GM21717 (cell line): ENCODE measurements around the gene TMEM62.
"Not testable (repeated sequence)": the region's sequence is repeated elsewhere in the genome, so short reads cannot be mapped to it uniquely, and the experiment has no call there.

ENCODE experiments used
- ATAC-seq: cut with Tn5 transposase; IDR thresholded peaks from one replicate; pipeline ENCODE4 v1.9.1; 2021; ENCODE audit warnings: mild to moderate bottlenecking, moderate library complexity; ENCODE audit not compliant: unreplicated experiment

Gene TMEM62

DNA sequence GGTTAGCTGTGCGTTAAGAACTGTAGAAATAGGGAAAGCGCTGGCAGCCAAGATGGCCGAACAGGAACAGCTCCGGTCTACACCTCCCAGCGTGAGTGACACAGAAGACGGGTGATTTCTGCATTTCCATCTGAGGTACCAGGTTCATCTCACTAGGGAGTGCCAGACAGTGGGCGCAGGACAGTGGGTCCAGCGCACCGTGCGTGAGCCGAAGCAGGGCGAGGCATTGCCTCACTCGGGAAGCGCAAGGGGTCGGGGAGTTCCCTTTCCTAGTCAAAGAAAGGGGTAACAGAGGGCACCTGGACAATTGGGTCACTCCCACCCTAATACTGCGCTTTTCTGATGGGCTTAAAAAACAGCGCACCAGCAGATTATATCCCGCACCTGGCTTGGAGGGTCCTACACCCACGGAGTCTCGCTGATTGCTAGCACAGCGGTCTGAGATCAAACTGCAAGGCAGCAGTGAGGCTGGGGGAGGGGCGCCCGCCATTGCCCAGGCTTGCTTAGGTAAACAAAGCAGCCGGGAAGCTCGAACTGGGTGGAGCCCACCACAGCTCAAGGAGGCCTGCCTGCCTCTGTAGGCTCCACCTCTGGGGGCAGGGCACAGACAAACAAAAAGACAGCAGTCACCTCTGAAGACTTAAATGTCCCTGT, 42.4 kb downstream of the TMEM62 start:
- ATAC-seq = not testable (repeated sequence)

DNA sequence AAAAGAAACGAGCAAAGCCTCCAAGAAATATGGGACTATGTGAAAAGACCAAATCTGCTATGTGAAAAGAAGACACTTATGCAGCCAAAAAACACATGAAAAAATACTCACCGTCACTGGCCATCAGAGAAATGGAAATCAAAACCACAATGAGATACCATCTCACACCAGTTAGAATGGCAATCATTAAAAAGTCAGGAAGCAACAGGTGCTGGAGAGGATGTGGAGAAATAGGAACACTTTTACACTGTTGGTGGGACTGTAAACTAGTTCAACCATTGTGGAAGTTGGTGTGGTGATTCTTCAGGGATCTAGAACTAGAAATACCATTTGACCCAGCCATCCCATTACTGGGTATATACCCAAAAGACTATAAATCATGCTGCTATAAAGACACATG, 43.8 kb downstream of the TMEM62 start:
- not testable (repeated sequence) for ATAC-seq

DNA sequence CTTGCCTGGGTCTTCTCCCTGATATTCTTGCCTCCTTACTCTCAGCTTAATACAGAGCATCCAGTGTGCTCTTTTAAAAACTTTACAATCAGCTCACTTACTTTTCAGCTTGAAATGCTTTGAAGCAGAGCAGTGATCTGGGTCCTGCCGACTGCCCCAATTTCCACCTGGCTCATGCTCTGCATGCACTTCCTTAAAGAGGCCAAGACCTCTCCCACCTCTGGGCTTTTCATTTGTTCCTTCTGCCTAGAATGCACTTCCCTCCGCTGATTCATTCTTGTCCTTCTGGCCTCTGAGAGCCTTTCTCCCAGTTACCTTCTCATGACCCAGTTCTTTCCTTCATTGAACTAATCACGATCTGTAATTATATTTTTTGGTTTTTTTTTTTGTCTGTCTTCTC, 49.9 kb downstream of the TMEM62 start:
- ATAC-seq = no peak

DNA sequence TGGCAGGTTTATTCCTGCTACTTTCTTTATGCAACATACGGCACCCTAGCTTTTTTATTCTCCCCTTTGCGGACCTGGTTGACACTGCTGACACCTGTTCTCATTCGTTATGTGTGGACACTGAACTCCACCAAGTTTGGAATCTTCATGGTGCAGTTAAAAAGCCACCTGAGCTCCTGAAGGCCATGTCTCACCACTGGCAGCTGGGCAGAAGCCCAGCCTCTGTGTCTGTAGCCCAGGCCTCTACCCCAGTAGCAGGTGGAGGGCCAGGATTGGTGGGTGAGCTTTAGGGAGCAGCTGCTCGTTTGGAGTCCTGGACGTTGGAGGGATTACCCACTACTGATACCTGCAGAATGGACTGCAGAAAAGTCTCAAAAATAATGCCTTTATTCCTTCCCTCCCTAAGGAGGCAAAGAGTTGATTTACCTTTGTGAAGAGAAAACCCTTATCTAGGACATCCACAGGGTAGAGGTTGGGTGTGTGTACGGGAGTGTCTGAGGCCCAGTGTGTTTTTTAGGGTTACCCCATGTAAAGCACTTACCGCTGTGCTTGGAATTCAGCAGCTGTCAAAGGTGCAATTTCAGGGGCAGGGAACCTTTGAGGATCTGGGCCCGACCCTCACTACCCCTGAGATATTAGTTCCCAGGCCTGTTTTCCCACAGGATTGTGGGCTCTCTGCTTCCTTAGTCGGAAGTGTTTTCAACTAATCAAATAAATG, 51.2 kb downstream of the TMEM62 start:
- ATAC-seq = no peak

DNA sequence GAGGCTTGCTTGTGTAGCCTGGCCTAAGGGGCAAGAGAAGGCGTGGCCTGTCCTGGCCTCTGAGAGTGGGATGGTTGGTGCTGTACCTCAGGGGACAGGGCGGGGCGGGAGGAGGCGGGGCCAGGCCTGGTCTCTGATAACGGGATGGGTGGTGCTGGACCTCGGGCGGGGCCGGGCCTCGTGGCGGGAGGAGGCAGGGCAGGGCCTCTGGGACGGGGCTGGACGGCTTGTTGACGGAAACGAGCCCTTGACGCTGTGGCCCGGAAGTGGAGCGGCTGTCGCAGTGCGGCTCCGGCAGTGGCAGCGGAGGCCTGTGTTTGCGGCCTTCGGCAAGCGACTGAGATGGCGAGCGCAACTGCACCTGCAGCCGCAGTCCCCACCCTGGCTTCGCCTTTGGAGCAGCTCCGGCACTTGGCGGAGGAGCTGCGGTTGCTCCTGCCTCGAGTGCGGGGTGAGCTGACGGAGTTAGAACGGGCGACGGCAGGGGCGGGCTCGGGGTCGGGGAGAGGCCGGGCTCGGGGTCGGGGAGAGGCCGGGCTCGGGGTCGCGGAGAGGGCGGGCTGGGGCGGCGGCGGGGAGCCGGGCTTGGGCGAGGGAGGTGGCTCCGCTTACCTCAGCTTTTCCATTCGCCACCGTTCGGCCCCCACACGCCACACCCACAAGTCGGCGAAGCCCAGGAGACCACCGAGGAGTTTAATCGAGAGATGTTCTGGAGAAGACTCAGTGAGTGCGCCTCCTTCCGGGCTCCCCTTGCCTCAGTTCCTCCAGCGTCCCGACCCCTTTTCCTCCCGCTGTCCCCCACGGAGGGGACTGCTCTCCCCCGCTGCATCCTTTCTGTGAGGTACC, 52.0 kb downstream of the TMEM62 start, which contains the start of gene CCNDBP1:
CCNDBP1 (plus strand) TSS at position 247 of the 846 bp plus-strand sequence; CDS start at position 343, 96 bp downstream.
- ATAC-seq = peak; percentile 91

DNA sequence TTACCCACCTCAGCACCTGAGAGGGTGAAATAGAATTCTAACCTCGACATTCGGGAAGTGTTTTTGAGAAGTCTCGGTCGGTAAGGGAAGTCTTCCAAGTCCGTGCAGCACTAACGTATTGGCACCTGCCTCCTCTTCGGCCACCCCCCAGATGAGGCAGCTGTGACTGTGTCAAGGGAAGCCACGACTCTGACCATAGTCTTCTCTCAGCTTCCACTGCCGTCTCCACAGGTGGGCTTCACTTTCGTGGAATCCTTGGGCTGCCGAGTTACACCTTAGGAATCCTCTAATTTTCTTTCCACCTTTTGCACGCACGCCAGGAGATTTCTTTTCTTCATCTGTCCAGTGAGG, 52.6 kb downstream of the TMEM62 start:
- no peak for ATAC-seq

DNA sequence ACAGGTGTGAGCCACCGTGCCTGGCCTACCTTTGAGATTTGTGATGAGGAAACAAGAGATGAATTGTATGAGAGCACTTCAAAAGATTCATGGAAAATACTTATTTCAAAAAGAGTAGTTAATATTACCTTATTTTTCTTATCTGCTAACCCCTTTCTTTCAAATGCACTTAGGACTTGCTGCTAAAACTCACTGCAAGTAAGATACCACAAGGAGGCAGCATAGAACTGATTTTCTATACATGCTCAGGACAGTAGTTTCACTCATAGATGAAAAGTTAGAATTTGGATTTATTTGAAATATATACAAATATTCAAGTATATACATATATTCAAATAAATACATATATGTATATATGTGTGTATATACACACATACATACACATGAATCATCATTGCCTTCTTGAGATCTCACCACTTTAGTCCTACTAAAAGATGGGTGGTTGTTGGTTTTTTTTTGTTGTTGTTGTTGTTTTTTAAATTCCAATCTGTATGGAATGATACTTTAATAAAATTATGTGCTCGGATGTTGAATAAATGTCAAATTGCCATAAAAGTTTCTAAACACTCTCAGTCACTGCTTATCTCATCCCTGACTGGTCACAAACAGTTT, 54.3 kb downstream of the TMEM62 start:
- ATAC-seq = no peak

DNA sequence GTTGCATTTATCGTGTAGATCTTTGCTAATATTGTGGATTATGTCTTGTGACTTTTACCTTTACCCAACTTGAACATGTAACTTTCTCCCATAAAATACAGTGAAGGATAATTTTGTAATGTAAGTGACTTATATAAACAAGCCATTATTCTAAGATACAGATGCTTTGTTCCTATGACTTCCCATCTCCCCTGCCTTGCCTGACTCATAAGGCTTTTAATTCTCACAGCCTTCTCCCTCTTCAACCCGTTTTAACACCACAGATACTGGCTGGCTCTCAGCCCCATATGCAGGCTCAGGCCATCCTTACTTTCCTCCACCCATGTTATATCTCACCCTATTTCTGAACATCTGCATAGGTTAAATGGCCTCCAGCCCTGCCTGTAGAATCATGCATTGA, 55.9 kb downstream of the TMEM62 start:
- ATAC-seq = no peak

DNA sequence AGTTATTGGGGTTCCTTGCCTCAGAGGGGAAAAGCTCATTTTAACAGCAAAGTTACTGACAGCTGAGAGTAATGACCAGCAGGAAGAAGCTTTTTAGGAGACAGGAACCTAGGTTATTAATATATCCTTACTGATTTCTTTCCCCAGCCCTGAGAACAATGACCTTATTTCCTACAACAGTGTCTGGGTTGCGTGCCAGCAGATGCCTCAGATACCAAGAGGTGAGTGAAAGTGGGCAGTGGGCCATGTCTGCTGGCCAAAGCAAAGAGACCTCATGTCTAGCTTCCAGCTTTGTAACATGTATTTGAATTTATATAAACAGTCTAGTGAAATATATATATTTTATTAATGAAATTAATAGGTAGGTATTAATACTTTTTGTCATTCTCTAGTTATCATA, 56.8 kb downstream of the TMEM62 start:
- no peak for ATAC-seq

DNA sequence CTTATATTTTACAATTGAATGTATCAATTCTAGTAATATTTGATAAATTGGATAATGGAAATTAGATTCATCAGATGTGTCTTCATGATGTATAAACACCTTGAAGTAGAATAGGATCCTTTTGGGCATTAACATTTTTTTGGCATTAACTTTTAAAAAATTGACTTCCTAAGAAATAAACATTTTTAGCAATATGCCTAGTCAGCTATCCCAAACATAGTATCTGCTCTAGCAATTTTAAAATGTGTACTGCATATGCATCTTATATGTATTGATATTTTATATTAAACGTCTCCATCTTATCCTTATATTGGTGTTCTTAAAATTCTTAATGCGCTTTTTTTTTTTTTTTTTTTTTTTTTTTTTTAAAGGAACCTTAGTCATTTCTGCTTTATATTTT, 60.3 kb downstream of the TMEM62 start:
- ATAC-seq = no peak

DNA sequence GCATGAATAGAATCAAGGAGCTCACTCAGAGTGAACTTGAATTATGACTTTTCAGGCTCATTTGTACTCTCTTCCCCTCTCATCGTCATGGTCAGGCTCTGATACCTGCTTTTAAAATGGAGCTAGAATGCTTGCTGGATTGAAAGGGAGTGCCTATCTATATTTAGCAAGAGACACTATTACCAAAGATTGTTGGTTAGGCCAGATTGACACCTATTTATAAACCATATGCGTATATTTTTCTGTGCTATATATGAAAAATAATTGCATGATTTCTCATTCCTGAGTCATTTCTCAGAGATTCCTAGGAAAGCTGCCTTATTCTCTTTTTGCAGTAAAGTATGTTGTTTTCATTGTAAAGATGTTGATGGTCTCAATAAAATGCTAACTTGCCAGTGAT, 61.4 kb downstream of the TMEM62 start:
- ATAC-seq = no peak

DNA sequence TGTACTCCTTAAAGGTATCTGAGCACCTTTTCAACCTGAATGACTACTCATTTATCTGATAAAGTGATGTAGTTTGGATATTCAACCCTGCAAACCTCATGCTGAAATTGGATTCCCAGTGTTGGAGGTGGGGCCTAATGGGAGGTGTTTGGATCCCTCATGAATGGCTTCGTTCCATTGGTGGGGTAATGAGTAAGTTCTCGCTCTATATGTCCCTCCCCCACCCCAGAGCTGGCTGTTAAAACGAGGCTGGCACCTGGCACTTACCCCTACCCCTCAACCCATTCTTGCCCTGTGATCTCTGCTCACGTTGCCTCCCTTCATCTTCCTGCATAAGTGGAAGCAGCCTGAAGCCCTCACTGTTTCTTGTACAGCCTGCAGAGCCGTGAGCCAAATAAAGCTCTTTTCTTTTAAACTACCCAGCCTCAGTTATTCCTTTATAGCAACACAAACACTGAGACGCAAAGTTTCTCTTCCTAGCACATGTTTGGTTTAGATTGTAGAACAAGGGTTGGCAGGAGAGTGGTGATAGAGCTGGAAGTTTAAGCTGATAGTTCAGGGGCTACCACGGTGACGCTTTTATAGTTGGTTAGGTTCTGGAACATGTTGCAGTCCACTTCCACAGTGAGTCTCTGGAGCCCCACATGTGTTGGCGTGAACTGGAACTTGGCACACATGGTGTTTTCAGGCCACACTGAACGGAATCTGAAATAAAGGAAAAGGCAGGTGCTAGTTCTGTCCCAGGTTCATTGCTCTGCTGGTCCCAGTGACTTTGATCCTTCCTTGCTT, 63.6 kb downstream of the TMEM62 start:
- no peak for ATAC-seq

DNA sequence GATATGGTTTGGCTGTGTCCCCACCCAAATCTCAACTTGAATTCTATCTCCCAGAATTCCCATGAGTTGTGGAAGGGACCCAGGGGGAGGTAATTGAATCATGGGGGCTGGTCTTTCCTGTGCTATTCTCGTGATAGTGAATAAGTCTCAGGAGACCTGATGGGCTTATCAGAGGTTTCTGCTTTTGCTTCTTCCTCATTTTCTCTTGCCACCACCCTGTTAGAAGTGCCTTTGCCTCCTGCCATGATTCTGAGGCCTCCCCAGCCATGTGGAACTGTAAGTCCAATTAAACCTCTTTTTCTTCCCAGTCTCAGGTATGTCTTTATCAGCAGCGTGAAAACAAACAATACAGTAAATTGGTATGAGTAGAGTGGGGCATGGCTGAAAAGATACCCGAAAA, 64.4 kb downstream of the TMEM62 start:
- ATAC-seq = not testable (repeated sequence)

DNA sequence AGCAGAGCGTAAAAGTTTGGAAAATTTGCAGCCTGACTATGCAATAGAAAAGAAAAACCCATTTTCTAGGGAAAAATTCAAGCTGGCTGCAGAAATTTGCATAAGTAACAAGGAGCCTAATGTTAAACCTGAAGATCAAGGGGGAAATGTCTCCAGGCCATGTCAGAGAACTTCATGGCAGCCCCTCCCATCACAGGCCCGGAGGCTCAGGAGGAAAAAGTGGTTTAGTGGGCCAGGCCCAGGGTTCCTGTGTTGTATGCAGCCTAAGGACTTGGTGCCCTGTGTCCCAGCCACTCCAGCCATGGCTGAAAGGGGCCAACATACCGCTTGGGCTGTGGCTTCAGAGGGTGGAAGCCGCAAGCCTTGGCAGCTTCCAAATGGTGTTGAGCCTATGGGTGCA, 65.2 kb downstream of the TMEM62 start:
- ATAC-seq = not testable (repeated sequence)

DNA sequence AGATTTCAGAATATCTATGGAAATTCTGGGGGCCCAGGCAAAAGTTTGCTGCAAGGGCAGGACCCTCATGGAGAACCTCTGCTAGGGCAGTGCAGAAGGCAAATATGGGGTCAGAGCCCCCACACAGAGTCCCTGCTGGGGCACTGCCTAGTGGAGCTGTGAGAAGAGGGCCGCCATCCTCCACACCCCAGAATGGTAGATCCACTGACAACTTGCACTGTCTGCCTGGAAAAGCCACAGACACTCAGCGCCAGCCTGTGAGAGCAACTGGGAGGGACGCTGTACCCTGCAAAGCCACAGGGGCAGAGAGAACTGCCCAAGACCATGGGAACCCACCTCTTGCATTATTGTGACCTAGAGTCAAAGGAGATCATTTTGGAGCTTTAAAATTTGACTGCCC, 65.6 kb downstream of the TMEM62 start:
- no peak for ATAC-seq

DNA sequence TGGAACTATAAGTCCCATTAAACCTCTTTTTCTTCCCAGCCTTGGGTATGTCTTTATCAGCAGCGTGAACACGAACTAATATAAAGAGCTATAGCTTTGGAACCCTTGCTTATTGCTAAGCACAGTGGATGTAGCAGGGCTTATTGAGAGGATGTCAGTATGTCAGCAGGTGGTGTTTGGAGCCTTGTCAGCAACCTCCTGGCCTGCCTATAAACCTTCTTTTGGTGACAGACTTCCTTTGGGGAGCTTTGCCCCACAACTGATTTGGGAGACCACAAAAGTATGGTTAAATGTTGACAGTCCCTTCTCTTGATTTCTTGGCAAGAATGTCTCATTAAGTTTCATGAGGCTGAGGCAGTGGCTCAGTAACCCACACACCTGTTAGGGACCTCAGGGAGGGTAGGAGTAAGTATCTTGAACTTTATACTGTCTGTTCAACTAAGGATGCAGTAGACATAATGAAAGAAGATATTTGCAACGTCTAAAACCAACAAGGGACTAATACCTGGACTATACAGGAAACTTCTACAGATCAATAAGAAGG, 66.6 kb downstream of the TMEM62 start:
- no peak for ATAC-seq

DNA sequence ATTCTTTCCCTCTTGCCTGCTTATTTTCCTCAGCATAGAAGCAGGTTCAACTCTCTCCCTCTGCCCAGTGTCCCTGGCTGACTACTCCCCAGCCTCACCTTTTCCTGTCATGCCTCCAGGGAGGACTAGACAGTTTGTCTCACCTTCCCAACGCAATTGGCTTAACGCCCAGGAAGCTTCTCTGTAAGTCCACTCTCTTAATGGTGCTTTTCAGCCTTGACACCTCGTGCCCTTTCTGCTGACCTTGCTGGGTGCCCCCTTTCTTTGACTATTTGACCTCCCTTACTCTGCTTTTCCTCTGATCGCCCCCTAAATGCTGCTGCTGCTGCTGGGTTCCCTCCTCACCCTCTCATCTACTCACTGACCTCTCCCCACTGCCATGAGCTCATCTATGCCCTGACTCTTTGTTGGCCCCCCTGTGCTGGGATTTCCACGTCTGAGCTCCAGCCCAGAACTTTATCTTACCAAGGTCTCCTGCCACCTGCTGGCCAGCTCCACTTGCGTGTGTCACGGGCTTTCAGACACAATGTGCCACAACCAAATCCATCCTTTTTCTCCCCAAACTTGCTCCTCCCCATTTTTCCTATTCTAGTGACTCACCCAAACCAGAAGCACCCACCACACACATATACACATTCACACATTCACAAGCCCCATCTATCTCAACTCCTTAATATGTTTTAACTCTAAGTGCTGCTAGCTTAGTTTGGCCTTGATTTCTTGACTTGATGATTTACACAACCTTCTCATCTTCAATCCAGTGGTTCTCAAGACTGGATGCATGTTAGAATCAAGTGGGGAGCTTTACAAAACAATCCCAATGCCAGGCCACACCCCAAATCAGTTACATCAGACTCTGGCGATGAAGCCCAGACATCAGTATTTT, 70.9 kb downstream of the TMEM62 start:
- ATAC-seq = no peak

DNA sequence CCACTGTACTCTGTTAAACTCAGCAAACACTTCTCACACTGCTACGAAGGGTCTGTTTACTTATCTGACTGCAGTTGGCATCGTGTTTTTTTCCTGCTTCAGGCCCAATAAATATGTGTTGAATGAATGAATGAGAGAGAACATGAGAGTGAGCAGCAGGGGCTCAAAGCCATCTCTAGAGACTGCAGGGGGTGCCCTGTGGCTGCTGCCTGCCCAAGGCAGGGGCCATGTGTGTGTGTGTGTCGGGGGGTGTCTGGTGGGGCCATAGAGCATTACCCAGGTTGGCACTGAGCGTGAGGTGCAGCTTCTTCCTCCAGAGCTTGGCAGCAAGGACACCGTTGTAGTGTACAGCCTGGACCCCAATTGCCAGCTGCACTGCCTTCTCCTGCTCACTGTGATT, 72.7 kb downstream of the TMEM62 start:
- ATAC-seq = no peak

DNA sequence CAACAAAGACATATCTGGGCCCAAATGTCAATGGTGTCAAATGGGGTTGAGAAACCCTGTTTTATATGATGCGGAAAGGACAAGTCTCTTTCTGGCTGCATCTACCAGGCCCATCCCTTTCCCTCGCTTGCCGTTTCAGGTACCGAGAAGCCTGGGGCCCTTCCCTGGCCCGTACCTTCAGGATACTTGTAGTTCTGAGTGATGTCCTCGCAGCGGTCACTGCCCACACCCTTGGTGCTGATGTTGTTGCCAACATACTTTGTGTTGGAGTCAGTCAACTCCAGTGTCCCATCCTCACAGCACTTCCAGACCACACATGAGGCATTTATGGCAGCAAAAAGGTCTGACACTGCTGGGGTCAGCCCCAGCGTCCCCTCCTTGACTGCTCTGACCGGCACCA, 73.6 kb downstream of the TMEM62 start:
- no peak for ATAC-seq
